ENCODE data around the gene GUCY2D. TPM values are rescaled to one million over a fixed set of nuclear protein-coding genes. Genes with fewer than 3 reads are reported as not detected.

Gene GUCY2D
- polyA plus RNA-seq, 3 donors = 0.03 to 0.35 (median 0.28) TPM

DNA sequence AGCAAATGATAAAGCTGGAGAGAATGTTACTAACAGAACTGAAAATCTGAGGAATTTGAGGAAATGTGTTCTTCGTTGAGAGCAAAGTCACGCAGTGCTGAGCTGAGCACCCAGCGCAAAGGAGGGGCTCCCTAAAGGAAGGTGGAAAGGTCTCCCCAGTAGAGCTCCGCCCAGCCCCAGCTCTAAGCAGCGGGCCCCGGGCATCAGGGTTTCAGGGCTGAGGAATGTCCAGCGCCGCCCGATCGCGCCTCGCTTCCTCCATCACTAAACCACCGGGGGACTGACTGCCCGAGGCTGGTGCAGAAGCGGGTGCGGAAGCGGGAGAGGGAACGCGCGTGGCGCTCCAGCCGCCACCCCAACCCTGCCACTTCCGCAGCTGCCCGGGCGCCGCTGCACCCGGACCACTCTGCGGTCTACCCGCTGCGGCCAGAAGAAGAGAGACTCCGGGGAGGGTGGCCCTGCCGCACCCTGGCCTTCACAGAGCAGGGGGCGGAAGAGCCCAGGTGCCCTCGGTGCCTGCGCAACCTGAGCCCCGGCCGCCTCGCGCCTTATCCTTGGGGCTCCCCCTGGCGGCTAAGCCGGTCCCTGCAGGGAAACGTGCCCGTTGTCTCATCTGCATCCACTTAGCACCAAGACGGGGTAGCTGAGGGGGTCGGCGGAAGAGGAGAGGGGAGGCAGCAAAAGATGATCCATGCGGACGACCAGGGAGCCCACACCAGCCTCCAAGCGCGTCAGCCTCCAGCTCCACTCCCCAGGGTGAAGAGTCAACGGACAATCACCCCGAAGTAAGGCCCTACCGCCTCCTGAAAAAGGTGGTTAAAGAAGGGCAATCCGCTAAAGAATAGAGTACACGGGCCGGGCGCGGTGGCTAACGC, 12.4 kb upstream of the GUCY2D start:
- DNase-seq (ENCODE audit: low read depth in 3 of 3, low spot score in 2 of 3) = peak; percentile 60 to 69 (median 67)

DNA sequence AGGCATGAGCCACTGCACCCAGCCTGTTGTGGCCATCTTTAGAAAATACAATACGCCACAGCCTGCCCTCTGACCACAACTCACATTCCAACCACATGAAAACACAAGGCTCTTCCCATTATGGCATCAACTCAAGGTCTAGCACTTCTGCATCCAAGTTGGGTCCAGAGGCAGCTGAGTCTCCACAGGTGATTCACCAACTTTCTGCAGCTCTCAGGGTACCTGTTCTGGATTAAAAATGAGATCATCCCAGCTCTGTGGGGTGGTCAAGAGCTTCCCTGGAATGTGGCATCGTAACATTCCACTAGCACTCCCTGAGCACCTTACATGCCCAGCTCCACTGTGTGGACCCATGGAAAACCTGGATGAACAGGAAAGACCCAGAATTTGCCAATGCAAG, 9.9 kb upstream of the GUCY2D start:
- no peak for DNase-seq (ENCODE audit: low read depth in 3 of 3, low spot score in 2 of 3)

DNA sequence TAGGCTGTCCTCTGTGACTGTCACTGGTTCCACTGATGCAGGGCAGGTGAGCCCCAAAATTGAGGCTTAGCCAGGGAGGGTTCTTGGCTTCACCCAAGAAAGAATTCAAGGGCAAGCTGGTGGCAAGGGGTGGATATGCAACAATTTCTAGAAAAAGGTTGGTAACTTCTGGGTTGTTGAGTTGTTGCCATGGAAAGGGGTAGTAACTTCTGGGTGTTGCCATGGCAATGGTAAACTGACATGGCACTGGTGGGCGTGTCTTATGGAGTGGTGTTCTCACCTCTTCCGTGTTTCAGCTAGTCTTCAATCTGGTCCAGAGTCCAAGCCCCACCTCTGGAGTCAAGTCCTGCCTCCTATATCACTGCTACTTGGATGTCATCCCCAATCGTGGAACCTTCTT, 9.5 kb upstream of the GUCY2D start:
- no peak for DNase-seq (ENCODE audit: low read depth in 3 of 3, low spot score in 2 of 3)

DNA sequence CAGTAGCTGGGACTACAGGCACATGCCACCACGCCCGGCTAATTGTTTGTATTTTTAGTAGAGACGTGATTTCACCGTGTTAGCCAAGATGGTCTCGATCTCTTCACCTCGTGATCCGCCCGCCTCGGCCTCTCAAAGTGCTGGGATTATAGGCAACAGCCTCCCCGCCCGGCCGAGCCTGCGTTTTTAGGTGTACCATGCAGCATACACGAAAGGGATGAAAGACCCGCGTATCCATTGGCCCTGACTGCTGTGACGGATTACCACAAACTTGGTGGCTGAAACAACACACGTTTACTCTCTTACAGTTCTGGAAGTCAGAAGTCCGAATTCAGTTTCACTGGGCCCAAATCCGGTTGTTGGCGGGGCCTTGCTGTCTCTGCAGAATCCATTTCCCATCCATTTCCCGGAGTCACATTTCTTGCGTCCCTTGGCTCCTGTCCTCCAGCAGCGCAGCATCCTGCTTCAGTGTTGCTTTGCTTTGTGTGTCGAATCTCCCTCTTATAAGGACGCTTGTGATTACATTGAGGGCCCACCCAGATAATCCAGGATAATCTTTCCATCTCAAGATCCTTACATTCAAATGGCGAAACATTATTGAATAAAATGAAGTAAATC, 8.3 kb upstream of the GUCY2D start:
- no peak for DNase-seq (ENCODE audit: low read depth in 3 of 3, low spot score in 2 of 3)

DNA sequence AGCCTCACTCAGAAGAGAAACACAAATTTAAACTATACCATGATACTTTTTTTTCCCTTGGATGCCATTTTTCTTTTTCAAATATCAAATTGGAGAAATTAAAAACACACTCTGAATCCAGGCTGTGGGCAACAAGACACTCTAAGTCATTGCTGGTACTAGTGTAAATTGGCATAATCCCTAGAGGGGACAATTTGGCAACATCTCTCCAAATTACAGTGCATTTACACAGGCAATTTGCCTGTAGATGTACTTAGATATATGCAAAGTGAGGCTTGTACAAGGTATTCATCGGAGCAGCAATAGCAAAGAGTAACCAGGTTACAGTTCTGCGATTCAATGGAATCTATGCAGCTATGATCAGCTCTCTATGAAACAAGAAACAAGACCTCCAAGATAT, 6.7 kb upstream of the GUCY2D start:
- DNase-seq (ENCODE audit: low read depth in 3 of 3, low spot score in 2 of 3) = no peak

DNA sequence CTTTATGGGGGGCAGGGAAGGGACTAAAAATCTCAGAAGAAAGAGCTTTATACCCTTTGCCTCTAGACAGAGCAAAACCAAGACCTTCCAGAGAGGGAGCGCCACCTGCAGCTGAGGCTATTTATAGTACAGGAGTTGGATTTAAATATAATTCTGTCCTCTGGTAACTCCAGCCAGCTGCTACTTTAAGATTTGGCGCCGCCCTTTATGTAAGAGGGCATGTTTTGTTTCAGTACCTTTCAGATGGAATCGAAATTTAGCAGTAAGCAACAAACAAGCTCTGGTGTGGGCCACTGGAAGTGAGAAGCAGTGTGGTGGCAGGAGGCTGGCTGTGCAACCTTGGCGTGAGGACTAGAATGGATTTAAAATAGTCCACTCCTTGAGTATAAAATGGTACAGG, 5.2 kb upstream of the GUCY2D start:
- DNase-seq (ENCODE audit: low read depth in 3 of 3, low spot score in 2 of 3) = no peak

DNA sequence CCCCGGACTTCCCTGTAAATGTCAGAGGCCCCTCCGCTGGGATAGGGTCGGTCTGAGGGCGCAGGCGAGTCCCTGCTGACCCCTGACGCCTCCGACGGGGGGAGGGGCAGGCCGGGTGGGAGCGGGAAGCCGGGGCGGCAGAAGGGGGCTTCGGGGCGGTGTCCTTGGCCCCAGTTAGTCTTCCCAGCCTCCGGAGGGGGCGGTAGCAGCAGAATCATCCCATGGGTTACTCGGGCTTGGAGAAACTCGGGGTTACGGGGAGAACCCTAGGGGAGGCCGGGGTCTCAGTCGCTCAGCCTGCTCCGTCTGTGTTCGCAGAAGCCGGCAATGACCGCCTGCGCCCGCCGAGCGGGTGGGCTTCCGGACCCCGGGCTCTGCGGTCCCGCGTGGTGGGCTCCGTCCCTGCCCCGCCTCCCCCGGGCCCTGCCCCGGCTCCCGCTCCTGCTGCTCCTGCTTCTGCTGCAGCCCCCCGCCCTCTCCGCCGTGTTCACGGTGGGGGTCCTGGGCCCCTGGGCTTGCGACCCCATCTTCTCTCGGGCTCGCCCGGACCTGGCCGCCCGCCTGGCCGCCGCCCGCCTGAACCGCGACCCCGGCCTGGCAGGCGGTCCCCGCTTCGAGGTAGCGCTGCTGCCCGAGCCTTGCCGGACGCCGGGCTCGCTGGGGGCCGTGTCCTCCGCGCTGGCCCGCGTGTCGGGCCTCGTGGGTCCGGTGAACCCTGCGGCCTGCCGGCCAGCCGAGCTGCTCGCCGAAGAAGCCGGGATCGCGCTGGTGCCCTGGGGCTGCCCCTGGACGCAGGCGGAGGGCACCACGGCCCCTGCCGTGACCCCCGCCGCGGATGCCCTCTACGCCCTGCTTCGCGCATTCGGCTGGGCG, 542 bp downstream of the GUCY2D start:
- no peak for DNase-seq (ENCODE audit: low read depth in 3 of 3, low spot score in 2 of 3)

DNA sequence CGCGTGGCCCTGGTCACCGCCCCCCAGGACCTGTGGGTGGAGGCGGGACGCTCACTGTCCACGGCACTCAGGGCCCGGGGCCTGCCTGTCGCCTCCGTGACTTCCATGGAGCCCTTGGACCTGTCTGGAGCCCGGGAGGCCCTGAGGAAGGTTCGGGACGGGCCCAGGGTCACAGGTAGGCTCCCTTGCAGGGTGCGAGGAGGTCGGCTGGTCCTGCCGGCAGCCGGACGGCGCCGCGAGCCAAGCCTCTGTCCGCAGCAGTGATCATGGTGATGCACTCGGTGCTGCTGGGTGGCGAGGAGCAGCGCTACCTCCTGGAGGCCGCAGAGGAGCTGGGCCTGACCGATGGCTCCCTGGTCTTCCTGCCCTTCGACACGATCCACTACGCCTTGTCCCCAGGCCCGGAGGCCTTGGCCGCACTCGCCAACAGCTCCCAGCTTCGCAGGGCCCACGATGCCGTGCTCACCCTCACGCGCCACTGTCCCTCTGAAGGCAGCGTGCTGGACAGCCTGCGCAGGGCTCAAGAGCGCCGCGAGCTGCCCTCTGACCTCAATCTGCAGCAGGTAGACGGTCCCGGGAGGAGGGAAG, 1.3 kb downstream of the GUCY2D start:
- DNase-seq (ENCODE audit: low read depth in 3 of 3, low spot score in 2 of 3) = no peak

DNA sequence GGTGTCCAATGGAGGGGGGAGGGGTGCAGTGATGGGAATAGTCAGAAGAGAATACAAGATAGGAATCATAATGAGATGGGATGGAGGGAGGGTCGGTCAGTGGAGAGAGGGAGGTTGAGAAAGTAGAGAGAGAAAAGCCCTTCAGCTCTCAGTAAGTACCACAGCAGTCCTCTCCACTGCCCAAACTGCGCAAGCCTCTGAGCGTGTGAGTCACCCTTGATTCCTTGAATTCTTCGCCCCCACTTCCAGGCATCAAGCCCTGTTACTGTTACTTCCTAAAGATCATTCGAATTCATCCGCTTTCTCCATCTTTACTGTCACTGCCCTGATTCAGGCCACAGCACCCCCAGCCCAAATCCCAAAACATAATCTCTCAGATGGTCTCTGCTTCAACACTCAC, 2.5 kb downstream of the GUCY2D start:
- DNase-seq (ENCODE audit: low read depth in 3 of 3, low spot score in 2 of 3) = no peak

DNA sequence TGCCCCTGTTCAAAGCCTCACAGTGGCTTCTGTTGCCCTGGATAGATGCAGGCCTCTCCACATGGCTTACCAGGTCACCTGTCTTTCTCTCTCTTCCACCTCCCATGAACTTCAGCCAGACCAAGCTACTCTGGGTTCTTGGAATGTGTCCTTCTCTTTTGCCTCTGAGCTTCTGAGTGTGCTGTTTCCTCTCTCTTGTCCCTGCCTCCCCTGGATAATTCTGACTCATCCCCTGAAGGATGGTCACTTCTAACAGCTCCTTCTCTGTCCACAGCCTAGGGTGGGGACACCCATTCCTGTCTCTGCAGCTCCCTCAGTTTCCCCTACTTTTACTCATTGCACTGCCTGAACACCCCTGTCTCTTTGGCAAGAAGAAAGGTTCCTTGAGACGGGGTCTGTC, 2.9 kb downstream of the GUCY2D start:
- no peak for DNase-seq (ENCODE audit: low read depth in 3 of 3, low spot score in 2 of 3)

DNA sequence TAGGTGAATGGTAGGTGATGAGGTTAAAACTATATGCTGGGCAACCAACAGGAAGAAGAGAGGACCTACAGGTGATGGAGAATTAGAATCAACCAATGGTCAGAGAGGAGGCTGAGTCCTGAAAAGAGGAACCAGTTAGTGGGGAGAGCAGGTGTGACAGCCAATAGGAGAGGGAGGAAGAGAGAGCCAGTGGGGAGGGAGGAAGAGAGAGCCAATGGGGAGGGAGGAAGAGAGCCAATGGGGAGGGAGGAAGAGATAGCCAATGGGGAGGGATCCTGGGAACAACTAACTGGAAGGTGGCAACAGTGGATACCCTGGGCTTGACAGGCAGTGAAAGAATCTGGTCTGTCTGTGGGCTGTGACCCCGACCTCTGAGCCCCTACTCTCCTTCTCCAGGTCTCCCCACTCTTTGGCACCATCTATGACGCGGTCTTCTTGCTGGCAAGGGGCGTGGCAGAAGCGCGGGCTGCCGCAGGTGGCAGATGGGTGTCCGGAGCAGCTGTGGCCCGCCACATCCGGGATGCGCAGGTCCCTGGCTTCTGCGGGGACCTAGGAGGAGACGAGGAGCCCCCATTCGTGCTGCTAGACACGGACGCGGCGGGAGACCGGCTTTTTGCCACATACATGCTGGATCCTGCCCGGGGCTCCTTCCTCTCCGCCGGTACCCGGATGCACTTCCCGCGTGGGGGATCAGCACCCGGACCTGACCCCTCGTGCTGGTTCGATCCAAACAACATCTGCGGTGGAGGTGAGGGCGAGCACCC, 3.7 kb downstream of the GUCY2D start:
- DNase-seq (ENCODE audit: low read depth in 3 of 3, low spot score in 2 of 3) = no peak

DNA sequence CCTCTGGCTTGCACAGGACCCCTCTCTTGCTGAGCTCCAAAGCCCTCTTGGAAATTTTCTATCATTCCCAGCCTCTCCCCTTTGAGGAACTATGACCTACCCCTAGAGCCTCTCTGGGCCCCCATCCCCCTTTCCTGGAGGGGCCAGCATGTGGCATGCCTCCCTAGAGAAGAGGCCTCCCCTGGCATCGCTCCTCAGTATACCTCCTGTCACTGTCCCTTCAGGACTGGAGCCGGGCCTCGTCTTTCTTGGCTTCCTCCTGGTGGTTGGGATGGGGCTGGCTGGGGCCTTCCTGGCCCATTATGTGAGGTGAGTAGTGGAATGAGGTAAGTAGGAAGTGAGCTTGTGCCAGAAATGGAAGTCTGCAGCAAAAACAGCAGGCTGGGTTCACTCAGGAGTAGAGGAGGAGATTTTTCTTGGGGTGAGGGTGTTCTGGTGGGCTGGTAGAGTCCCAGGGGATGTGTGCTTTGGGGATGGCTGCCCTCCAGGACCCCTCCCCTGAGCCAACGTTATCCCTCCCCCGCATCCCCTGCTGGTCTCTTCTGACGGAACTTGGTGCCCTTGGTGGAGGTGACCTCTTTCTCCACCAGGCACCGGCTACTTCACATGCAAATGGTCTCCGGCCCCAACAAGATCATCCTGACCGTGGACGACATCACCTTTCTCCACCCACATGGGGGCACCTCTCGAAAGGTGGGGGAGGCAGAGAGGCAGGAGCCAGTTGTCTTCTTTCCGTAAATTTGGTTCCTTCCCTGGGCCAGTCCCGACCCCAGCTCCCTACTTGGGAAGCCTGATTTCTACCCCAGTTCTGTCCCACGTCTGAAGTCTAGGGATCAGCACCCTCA, 4.6 kb downstream of the GUCY2D start:
- DNase-seq (ENCODE audit: low read depth in 3 of 3, low spot score in 2 of 3) = no peak

DNA sequence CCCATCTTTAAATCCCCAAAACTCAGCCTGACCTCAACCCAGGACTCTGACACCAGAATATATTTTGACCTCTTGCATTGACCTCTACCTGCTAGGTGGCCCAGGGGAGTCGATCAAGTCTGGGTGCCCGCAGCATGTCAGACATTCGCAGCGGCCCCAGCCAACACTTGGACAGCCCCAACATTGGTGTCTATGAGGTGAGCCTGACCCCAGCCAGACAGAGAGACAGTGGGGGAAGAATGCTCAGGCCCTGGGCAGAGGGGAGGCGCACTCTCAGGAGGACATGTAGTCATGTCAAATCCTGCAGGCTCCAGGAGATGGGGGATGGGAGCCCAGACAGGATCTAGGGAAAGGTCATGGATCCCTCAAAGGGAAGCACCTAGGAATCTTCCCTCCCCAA, 5.4 kb downstream of the GUCY2D start:
- DNase-seq (ENCODE audit: low read depth in 3 of 3, low spot score in 2 of 3) = no peak

DNA sequence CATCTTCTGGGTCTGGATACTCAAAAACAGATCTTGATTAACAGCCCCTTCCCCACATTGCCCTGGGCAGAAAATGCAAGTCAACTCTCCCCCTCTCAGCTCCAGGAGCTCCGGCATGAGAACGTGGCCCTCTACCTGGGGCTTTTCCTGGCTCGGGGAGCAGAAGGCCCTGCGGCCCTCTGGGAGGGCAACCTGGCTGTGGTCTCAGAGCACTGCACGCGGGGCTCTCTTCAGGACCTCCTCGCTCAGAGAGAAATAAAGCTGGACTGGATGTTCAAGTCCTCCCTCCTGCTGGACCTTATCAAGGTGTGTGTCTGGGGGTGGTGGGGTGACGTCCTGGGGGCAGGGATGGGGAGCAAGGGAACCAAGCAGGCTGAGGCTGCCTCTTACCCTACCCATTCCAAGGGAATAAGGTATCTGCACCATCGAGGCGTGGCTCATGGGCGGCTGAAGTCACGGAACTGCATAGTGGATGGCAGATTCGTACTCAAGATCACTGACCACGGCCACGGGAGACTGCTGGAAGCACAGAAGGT, 9.7 kb downstream of the GUCY2D start:
- no peak for DNase-seq (ENCODE audit: low read depth in 3 of 3, low spot score in 2 of 3)

DNA sequence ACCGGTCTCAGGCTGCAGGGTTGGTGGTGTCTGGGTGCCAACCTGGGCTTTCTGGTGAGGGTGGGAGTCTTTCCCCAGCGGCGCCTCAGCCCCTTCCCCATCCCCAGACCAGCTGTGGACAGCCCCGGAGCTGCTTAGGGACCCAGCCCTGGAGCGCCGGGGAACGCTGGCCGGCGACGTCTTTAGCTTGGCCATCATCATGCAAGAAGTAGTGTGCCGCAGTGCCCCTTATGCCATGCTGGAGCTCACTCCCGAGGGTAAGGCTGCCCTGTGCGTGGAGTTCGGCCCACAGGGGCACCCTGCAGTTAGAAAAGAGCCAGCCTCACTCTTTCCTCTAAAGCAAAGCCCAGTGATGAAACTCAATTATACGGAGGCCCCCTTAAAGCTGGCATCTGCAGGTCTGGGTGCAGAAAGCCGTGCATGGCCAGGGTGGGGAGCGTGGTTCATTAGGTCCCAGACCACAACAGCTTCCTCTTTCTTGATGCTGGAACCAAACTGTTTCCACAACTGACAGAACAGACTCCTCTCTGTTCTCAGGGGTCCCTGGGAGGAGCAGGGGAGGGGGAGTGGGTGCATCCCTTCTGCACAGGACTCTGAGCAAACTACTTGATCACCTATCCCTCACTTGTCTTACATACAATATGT, 10.7 kb downstream of the GUCY2D start:
- DNase-seq (ENCODE audit: low read depth in 3 of 3, low spot score in 2 of 3) = no peak

DNA sequence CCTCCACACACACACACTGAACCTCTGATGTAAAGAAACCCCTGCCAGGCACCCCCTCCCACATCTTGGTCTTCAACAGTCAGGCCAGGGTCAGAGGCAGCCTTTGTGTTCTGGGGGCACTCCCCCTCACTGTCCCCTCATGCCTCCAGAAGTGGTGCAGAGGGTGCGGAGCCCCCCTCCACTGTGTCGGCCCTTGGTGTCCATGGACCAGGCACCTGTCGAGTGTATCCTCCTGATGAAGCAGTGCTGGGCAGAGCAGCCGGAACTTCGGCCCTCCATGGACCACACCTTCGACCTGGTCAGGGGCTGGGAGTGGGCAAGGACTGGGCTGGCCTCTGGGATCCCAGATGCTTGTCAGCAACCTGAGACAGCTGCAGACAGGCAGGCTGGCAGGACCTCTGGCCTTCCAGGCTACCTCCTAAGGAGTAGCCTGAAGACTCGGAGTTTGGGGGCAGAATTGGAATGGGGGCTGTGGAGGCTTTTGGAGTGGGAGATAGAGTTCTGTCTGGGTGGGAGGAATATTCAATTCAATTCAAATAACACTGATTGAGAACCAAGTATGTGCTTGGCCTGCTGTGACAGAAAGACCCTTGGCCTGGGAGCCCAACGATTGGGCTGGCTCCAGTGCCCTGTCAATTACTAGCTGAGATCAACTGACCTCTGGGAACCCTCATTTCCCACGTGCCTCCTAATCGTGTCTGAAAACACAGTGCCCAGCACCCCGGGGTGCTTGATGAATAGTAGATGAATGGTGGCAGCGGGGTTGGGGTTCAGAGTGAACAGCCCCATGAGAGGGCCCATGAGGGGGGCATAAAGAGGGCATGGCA, 11.5 kb downstream of the GUCY2D start:
- no peak for DNase-seq (ENCODE audit: low read depth in 3 of 3, low spot score in 2 of 3)

DNA sequence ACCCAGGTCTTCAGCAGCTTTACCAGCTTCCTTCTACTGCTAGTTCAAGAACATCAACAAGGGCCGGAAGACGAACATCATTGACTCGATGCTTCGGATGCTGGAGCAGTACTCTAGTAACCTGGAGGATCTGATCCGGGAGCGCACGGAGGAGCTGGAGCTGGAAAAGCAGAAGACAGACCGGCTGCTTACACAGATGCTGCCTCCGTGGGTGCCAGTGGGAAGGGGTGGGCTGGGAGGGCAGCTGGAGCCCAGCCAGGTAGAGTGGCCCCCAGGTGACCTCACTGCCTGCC, 12.1 kb downstream of the GUCY2D start:
- no peak for DNase-seq (ENCODE audit: low read depth in 3 of 3, low spot score in 2 of 3)

Measured in right renal cortex interstitium (tissue), 3 donors.